HPDE6-E6E7 (cell line): Measurements from ENCODE around the gene GHRL.
"Not testable (repeated sequence)": the region's sequence is repeated elsewhere in the genome, so short reads cannot be mapped to it uniquely, and the experiment has no call there.

ENCODE experiments used
- DNase-seq: peaks from one replicate; pipeline ENCODE4 v3.0.0; 2011; ENCODE audit warnings: missing footprints; ENCODE audit errors: extremely low spot score

GHRL gene

GRCh38 chr3:10299175-10299574 lies 6.4 kb upstream of the GHRL start:
- DNase-seq: no peak

DNA sequence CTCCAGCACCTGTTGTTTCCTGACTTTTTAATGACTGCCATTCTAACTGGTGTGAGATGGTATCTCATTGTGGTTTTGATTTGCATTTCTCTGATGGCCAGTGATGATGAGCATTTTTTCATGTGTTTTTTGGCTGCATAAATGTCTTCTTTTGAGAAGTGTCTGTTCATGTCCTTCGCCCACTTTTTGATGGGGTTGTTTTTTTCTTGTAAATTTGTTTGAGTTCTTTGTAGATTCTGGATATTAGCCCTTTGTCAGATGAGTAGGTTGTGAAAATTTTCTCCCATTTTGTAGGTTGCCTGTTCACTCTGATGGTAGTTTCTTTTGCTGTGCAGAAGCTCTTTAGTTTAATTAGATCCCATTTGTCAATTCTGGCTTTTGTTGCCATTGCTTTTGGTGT lies 5.3 kb upstream of the GHRL start:
- DNase-seq: not testable (repeated sequence)

DNA sequence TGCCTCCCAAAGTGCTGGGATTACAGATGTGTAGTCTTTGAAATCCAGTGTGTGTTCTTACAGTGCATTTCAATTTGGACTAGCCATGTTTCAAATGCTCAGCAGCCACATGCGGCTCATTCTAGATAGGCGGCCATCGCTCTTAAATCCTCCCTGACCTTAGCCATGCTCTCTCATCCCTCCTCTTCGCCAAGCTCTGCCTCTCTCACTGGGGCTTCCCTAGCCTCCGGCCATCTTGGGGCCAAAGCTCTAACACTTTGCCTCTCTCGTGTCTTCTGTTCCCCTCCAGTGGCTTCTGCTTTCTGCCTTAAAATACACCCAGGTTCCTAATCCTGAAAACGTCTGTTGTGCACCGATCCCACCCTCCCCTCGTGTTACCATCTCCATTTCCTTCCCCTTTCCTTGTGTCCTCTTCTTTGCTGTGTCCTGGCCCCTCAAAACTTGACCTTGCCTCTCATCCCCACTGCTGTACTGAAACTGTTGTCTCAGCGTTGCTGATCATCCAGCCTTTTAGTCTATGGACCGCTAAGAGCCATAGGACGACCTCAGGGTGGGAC lies 1.4 kb upstream of the GHRL start:
- DNase-seq: no peak

DNA sequence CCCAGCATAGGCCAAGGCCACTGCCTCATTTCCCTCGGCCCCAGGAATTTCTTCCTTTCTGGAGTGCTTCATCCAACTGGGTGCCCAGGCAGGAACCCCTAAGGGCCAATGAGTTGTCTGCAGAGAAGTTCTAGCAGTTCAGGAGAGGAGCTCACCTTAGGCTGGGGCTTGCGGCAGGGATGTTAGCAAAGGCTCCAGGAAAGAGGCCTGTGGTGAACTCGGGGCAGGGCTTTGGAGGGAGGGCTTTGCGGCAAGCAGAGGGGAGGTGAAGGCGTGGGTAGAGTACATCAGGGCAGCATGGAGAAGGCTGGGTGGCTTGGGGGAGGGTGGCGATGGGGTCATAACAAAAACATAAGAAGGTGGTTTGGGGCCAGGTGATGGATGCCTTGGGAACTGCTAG lies 1.1 kb downstream of the GHRL start:
- no peak for DNase-seq

- DNase-seq: no peak
Observed at GRCh38 chr3:10290481-10291176, 2.1 kb downstream of the GHRL start.

DNA sequence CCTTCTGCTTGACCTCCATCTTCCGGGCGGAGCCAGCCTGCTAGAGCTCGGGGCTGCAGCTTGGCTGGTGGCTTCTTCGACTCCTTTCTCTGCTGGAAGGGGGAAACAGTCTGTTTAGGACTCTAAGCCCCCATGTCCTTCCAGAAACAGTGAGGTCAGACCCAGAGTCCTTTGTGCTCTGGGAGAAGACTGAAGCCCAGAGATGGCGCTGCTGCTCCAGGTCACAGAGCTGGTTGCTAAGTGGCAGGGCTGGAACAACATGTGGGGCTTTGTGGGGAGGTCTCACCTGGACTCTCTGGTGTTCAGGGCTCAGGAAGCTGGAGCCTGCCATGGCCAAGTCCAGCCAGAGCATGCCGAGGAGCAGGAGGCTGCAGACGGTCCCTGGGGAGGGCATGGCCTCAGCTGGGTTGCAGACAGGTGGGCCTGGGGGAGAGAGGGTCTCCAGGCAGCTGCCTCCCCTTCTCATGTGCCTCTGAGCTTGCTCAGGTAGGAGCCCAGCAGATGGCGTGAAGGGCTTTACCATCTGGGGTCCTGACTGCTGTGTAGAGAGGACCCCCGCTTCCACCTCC lies 2.9 kb downstream of the GHRL start:
- no peak for DNase-seq

GRCh38 chr3:10289077-10289476 lies 3.7 kb downstream of the GHRL start:
- no peak for DNase-seq

DNA sequence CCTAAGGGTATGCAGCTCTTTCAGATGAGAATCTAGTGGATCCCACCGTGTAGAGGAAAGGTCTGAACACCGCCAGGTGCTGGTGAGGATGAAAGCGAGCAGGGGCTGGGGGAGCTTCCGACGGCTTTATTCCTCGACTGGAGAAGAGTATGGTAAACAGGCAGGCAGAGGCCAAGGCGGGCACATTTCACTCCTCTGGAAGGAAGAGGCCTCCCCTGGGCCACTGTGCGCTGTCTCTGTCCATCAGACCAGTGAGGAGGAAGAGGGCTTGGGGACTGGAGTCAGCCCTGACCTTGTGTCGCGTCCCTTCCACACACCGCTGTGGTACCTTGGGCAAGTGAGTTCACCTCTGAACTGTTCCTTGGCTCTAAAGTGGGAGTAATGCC lies 4.2 kb downstream of the GHRL start:
- DNase-seq: no peak

- no peak for DNase-seq
Observed at GRCh38 chr3:10287936-10288574, 4.7 kb downstream of the GHRL start.

GRCh38 chr3:10286596-10287295 lies 6.0 kb downstream of the GHRL start:
- DNase-seq: peak; percentile 34

- no peak for DNase-seq
Observed at GRCh38 chr3:10286133-10286524, 6.6 kb downstream of the GHRL start.

DNA sequence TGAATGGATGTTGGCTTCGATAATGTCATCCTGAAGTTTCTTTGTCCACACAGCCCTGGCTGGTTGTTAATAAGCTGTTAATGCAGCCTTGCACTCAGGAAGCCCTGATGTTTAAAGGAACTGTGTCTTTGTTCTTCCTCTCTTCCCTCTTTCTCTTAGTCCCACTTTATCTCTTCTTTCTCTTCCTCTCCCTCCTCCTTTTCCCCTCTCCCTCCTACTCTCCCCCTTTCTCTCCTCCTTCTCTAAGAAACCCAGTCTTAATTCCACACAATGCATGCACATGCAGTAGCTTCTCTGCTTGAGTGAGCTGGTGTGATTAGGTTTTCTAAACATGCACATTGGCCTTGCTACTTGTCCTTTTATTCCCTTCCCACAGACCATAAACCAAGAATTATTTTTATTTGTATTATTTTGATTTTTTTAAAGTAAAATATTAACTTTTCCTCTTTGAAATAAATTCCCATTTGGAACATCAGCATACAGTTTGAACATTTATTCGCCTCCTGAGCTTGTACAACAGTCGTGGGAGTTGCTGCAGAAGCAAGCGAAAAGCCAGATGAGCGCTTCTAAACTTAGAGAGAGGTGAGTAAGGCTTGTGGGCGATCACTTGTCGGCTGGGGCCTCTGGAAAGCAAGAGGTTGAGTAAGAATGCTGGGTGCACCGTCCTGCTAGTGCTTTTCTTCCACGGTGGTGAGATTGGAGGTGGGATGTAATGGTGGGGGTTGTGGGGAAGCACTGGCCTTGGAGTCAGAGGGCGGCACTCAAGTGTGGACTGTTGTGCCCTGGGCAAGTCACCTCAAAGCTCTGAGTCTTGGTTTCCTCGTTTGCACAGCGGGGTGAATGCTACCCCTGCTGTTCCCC lies 7.2 kb downstream of the GHRL start:
- no peak for DNase-seq

- no peak for DNase-seq
Observed at GRCh38 chr3:10284496-10284895, 8.3 kb downstream of the GHRL start.

- DNase-seq: no peak
Observed at GRCh38 chr3:10283638-10284037, 9.1 kb downstream of the GHRL start.

GRCh38 chr3:10281951-10282350 lies 10.8 kb downstream of the GHRL start:
- no peak for DNase-seq

DNA sequence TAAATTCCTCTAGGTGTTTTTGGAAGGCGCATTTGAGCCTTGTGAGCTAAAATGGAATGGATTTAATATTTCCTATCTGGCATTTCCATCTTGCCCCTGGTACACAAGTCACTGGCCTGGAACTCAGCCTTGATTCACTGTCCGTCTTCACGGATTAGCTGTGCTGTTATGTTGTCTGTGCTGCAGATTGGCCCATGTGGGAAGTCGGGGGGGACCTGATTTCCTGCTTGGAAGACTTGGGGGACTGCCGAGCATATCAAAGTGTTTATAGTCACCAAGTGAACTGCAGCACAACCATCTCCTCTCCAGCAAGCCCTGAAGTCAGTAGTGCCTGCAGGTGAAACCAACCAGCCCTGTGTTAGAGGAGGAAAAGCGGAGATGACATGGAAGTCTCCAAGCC lies 12.2 kb downstream of the GHRL start:
- no peak for DNase-seq

DNA sequence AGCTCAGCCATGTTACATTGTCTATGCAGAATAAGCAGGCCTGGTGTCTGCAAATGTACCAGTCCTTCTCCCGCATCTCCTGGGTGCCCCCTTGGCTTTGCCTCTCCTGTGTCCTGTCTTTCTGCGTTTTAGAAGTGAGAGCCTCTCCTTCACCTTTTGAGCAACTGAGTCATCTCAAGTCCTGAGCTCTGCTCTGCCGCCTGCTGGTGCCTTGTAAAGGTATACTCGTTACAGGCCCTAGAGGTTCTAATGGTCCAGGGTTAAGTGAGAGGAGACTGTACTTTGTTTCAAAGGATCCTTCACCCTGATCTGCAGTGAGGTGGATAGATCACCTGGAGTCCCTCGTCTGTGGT lies 12.6 kb downstream of the GHRL start:
- no peak for DNase-seq

- no peak for DNase-seq
Observed at GRCh38 chr3:10279384-10280176, 13.2 kb downstream of the GHRL start.

DNA sequence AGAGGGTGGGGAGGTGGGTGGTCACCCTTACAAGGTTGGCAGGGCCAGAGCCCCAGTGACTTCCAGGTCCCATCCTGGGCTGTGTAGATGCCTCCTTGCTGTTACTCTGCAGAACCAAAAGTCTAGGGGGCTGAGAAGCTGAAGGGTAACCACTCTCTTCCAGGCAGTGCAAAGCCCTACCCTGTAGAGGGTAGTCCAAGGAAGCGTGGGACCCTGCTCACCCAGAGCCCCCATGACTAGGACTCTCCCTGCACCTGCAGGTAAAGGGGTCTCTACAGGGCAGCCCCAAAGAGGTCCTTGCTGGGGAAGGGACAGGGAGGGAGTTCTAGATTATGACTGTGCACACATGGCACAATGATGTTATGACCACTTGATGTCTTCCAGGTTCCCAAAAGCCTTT lies 14.2 kb downstream of the GHRL start:
- DNase-seq: no peak

GRCh38 chr3:10277115-10277625 lies 15.6 kb downstream of the GHRL start:
- no peak for DNase-seq

GRCh38 chr3:10274601-10275000 lies 18.1 kb downstream of the GHRL start:
- no peak for DNase-seq
